ENCODE data around the gene RAD18.

The RAD18 gene

GRCh38 chr3:8891303-8891702 is 72.0 kb downstream of the RAD18 start:
- Histone ChIP-seq H3K4me3 (no peak overlapping the region), H3K27ac (no peak overlapping the region)
- TF ChIP-seq, protein P1, sequence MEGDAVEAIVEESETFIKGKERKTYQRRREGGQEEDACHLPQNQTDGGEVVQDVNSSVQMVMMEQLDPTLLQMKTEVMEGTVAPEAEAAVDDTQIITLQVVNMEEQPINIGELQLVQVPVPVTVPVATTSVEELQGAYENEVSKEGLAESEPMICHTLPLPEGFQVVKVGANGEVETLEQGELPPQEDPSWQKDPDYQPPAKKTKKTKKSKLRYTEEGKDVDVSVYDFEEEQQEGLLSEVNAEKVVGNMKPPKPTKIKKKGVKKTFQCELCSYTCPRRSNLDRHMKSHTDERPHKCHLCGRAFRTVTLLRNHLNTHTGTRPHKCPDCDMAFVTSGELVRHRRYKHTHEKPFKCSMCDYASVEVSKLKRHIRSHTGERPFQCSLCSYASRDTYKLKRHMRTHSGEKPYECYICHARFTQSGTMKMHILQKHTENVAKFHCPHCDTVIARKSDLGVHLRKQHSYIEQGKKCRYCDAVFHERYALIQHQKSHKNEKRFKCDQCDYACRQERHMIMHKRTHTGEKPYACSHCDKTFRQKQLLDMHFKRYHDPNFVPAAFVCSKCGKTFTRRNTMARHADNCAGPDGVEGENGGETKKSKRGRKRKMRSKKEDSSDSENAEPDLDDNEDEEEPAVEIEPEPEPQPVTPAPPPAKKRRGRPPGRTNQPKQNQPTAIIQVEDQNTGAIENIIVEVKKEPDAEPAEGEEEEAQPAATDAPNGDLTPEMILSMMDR (IDR thresholded peaks at IDR 0.05) = no peak
- no peak for DNase-seq (ENCODE audit: low spot score)

GRCh38 chr3:8888301-8888915 is 74.9 kb downstream of the RAD18 start:
- no peak overlapping the region for H3K27ac ChIP-seq
- H3K4me3 ChIP-seq = no peak overlapping the region
- DNase-seq (ENCODE audit: low spot score) = no peak
- TF ChIP-seq, protein P1 (IDR thresholded peaks at IDR 0.05) = no peak

GRCh38 chr3:8887435-8888300 is 75.6 kb downstream of the RAD18 start:
- DNase-seq (ENCODE audit: low spot score) = no peak
- Histone ChIP-seq H3K27ac (peak overlapping the region in 1 of 2 donors; percentile 13), H3K4me3 (no peak overlapping the region)
- TF ChIP-seq, protein P1 (IDR thresholded peaks at IDR 0.05) = no peak

DNA sequence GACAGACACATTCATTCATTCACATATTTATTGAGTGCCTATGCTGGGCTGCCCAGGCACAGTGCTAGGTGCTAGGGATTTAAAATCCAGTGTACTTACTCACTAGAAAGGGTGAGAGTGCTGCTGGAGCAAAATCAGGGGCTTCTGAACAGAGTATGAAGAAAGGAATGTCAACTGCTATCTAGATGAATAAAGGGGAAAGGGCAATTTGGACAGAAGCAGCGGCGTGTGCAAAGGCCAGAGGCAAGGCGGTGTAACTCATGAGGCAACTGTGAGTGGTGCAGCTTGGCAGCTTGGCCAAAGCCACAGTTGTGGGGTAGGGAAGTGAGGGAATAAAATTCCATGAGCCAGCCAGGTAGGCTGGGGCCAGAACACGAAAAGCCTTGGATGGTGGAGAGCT is 76.7 kb downstream of the RAD18 start:
- H3K27ac ChIP-seq = no peak overlapping the region
- no peak overlapping the region for H3K4me3 ChIP-seq
- TF ChIP-seq, protein P1 (IDR thresholded peaks at IDR 0.05) = no peak
- no peak for DNase-seq (ENCODE audit: low spot score)

DNA sequence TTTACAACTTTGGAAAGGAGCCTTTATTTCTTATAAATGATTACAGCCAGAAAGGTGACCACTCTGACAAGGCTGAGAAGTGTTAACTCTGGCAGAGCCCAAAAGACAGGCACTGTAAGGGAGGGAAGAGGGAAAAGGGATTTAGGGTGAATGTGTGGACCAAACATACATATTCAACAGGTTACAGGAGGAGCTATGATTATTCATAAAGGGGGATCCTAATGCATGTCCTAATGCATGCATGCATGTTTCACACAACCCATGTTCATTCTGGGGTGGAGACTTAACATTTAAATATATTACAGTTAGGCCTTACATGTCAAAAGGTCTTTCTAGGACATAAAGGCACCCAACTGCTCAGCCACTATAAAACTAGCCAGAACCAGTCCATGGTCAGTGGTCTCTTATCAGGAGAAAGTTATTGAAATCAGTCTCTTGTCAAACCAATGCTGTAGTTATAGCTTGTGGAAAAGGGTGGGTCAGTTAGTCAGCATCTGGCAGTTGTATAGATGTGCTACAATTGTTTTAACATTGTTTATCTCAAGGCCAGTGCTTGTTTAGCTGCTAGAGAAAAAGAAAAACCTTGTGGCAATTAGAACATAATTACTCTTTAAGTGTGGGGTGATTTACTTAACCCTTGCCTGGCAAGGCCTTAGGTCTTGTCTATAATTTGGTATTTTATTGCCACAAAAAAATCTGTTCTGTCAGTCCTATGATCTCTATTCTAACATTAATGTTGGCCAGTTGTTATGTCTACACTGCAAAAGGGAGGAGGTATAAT is 77.5 kb downstream of the RAD18 start:
- Histone ChIP-seq H3K27ac (no peak overlapping the region), H3K4me3 (no peak overlapping the region)
- TF ChIP-seq, protein P1 (IDR thresholded peaks at IDR 0.05) = no peak
- DNase-seq (ENCODE audit: low spot score) = no peak

DNA sequence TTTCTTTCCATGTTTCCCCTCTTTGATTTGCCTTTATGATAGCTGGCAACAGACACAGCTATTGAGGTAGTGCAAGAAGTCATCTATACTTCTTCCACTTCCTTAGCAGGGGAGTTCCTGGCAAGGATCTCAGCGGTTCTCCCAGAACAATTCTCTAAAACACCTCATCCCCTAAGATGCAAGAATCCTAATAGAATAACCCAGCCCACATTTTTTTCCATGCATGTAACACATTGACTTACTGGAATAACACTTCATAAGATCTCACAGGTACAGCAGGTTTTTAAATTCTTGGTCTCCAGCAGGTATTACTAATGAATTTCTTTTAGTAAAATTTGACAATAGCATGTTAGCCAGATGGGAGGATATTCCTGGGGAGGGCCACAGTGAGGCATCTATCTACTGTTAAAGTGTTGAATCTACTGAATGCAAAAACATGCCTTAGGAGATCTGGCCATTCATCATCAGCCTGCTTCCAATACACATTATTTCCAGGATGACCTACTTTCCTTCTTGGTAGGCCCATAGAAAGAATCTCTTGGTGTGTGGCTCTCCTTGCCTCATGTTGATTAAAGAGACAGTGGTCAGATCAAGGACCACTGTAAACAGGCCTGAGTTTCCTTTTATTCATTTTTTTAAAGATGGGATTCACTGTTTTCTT is 78.5 kb downstream of the RAD18 start:
- Histone ChIP-seq H3K4me3 (no peak overlapping the region), H3K27ac (no peak overlapping the region)
- TF ChIP-seq, protein P1 (IDR thresholded peaks at IDR 0.05) = no peak
- no peak for DNase-seq (ENCODE audit: low spot score)

Data from coronary artery (tissue), 2 donors.